Keratinocyte (primary cell): ENCODE data around the gene PLCG2. TPM values are rescaled to one million over a fixed set of nuclear protein-coding genes. Genes with fewer than 3 reads are reported as not detected.

Source experiments
- DNase-seq: peaks from one replicate; pipeline ENCODE4 v3.0.0-alpha.2; 2011; ENCODE audit warnings: low read depth, missing footprints, low spot score
- FAIRE-seq: peaks from 2 replicates; lab custom pipeline; 2011; peaks lifted over from hg19 to GRCh38; lab: Jason Lieb, UNC
- H2AFZ ChIP-seq: 2 replicates; pipeline ENCODE4 v1.6.0; 2012; ENCODE audit warnings: low read length, control low read depth, inconsistent platforms; ENCODE audit not compliant: control insufficient read depth
- H3K27ac ChIP-seq: 2 replicates; pipeline ENCODE4 v1.5.1; 2011; ENCODE audit warnings: low read length; ENCODE audit not compliant: control insufficient read depth, insufficient read depth
- H3K27me3 ChIP-seq: 3 replicates; pipeline ENCODE4 v1.6.0; 2011; ENCODE audit warnings: low read length; ENCODE audit not compliant: control insufficient read depth, insufficient read depth; ENCODE audit errors: extremely low read depth
- H3K36me3 ChIP-seq, 2 experiments: 2 replicates in 1 of 2; 3 replicates in 1 of 2; pipeline ENCODE4 v1.5.1; 2011; ENCODE audit warnings: low read length in 2 of 2, mild to moderate bottlenecking in 1 of 2; ENCODE audit not compliant: control insufficient read depth in 2 of 2, insufficient read depth in 2 of 2; ENCODE audit errors: extremely low read depth in 1 of 2
- H3K4me1 ChIP-seq: 3 replicates; pipeline ENCODE4 v1.5.1; 2011; ENCODE audit warnings: low read length; ENCODE audit not compliant: control insufficient read depth, insufficient read depth; ENCODE audit errors: extremely low read depth
- H3K4me2 ChIP-seq: 3 replicates; pipeline ENCODE4 v1.6.0; 2011; ENCODE audit warnings: low read depth, low read length; ENCODE audit not compliant: control insufficient read depth, insufficient read depth; ENCODE audit errors: extremely low read depth
- H3K4me3 ChIP-seq, 3 experiments: fragments of 200-600 bp in 1 of 3; sonication (generic) in 1 of 3; 2 replicates in 2 of 3; 3 replicates in 1 of 3; pipeline ENCODE4 v1.5.1; 2011 to 2016; ENCODE audit warnings: low read length in 3 of 3, mild to moderate bottlenecking in 3 of 3, control low read depth in 2 of 3, inconsistent platforms in 1 of 3, low read depth in 1 of 3, mixed read lengths in 1 of 3, mixed run types in 1 of 3, moderate library complexity in 1 of 3; ENCODE audit not compliant: control insufficient read depth in 2 of 3, insufficient read depth in 2 of 3; ENCODE audit errors: extremely low read depth in 1 of 3
- H3K79me2 ChIP-seq: 2 replicates; pipeline ENCODE4 v1.6.0; 2012; ENCODE audit warnings: low read length; ENCODE audit not compliant: control insufficient read depth, insufficient read depth
- H3K9ac ChIP-seq: 3 replicates; pipeline ENCODE4 v1.6.0; 2011; ENCODE audit warnings: low read length; ENCODE audit not compliant: control insufficient read depth, insufficient read depth; ENCODE audit errors: extremely low read depth
- H3K9me1 ChIP-seq: 3 replicates; pipeline ENCODE4 v1.6.0; 2011; ENCODE audit warnings: low read length; ENCODE audit not compliant: control insufficient read depth, insufficient read depth; ENCODE audit errors: extremely low read depth
- H3K9me3 ChIP-seq: 2 replicates; pipeline ENCODE4 v1.5.1; 2012; ENCODE audit warnings: low read depth, low read length; ENCODE audit not compliant: control insufficient read depth
- H4K20me1 ChIP-seq: 3 replicates; pipeline ENCODE4 v1.6.0; 2011; ENCODE audit warnings: low read length; ENCODE audit not compliant: control insufficient read depth, insufficient read depth; ENCODE audit errors: extremely low read depth
- CTCF ChIP-seq, 3 experiments: IDR thresholded peaks in 1 of 3; conservative IDR thresholded peaks in 1 of 3; optimal IDR thresholded peaks in 1 of 3; 2 replicates in 2 of 3; 3 replicates in 1 of 3; pipeline versions ENCODE3 to v1.5.1; 2011; ENCODE audit warnings: low read length in 3 of 3, mild to moderate bottlenecking in 3 of 3, moderate library complexity in 2 of 3, control low read depth in 1 of 3, inconsistent platforms in 1 of 3; ENCODE audit not compliant: insufficient read depth in 2 of 3; ENCODE audit errors: extremely low read depth in 1 of 3
- EZH2 ChIP-seq: IDR thresholded peaks from one replicate; pipeline ENCODE4 v1.6.1; 2012; ENCODE audit warnings: inconsistent platforms, mild to moderate bottlenecking, low read length, moderate library complexity
- dilution Hi-C: fragments of 300-500 bp; cut with MboI; formaldehyde crosslinking; loops from one replicate; pipeline ENCODE4 v1.7.0; 2020; ENCODE audit warnings: low sequenced_read_pairs; ENCODE audit not compliant: extremely low pct_ligation_motif_present
- polyA plus RNA-seq, 5 experiments: library from polyadenylated mRNA; depleted of rRNA in 3 of 5; stranded (reverse) in 3 of 5; stranded (forward) in 1 of 5; unstranded in 1 of 5; fragments of >200 nt; gene quantifications; 1 replicate in 1 of 5; 2 replicates in 3 of 5; 3 replicates in 1 of 5; pipeline versions ENCODE4 v1.2.1 to v1.2.3, GENCODE V29; 2011 to 2012; ENCODE audit warnings: missing spikeins in 2 of 5, low read depth in 1 of 5, low replicate concordance in 1 of 5

The PLCG2 gene
- polyA plus RNA-seq, 1 donor (not counting 4 experiments of a cell fraction or from before 2014, with no cell fraction given): 3.5 TPM

- Histone ChIP-seq H2AFZ (no peak overlapping the region), H3K27ac (no peak overlapping the region), H3K9me3 (peaks cover 2% of the 10 kb centered on the region), H3K79me2 (no peaks in the 10 kb centered on the region), H3K27me3 (no peaks in the 10 kb centered on the region), H3K4me3 (no peak overlapping the region), H3K9ac (no peak overlapping the region), H3K4me1 (no peaks in the 10 kb centered on the region), H3K4me2 (no peak overlapping the region), H3K36me3 (no peaks in the 10 kb centered on the region), H3K9me1 (no peaks in the 10 kb centered on the region), H4K20me1 (no peaks in the 10 kb centered on the region)
- dilution Hi-C loops: no loop called here
- no peak for DNase-seq
- no peak for TF ChIP-seq CTCF (optimal IDR thresholded peaks at IDR 0.05 in 1 of 3, IDR thresholded peaks at IDR 0.05 in 1 of 3, conservative IDR thresholded peaks at IDR 0.05 in 1 of 3; ENCODE audit: extremely low read depth in 1 of 3, insufficient read depth in 2 of 3, low read length in 3 of 3)
- TF ChIP-seq EZH2: no peak
- FAIRE-seq: no peak
Measured at GRCh38 chr16:81900456-81900855, 121.4 kb downstream of the PLCG2 start.

GRCh38 chr16:81901484-81901883 is 122.4 kb downstream of the PLCG2 start:
- DNase-seq (no peak), FAIRE-seq (no peak)
- no peaks in the 10 kb centered on the region for H3K79me2 ChIP-seq
- H3K9me3 ChIP-seq: peaks cover 2% of the 10 kb centered on the region
- dilution Hi-C loops: no loop called here
- H3K4me1 ChIP-seq: no peaks in the 10 kb centered on the region
- no peaks in the 10 kb centered on the region for H4K20me1 ChIP-seq
- no peak overlapping the region for H3K27ac ChIP-seq
- no peak for TF ChIP-seq EZH2
- no peak for TF ChIP-seq CTCF (optimal IDR thresholded peaks at IDR 0.05 in 1 of 3, IDR thresholded peaks at IDR 0.05 in 1 of 3, conservative IDR thresholded peaks at IDR 0.05 in 1 of 3; ENCODE audit: extremely low read depth in 1 of 3, insufficient read depth in 2 of 3, low read length in 3 of 3)
- H3K4me2 ChIP-seq: no peak overlapping the region
- H3K4me3 ChIP-seq: no peak overlapping the region
- H3K9me1 ChIP-seq: no peaks in the 10 kb centered on the region
- no peak overlapping the region for H3K9ac ChIP-seq
- no peaks in the 10 kb centered on the region for H3K27me3 ChIP-seq
- no peaks in the 10 kb centered on the region for H3K36me3 ChIP-seq
- H2AFZ ChIP-seq: no peak overlapping the region
